Memory B cell (primary cell): ENCODE data around the gene FCER2.
"Not testable (repeated sequence)": the region's sequence is repeated elsewhere in the genome, so short reads cannot be mapped to it uniquely, and the experiment has no call there.

ENCODE experiments used
- ATAC-seq: fragments of 150-1000 bp; cut with Tn5 transposase; 2 replicates; pipeline ENCODE4 v1.10.0; 2021; ENCODE audit warnings: low read depth, mild to moderate bottlenecking, moderate library complexity
- DNase-seq, 2 donors: peaks; one replicate each; pipeline ENCODE4 v3.0.0; 2022; ENCODE audit warnings: low spot score in 2 of 2
- H3K27ac Mint-ChIP-seq: one replicate; pipeline ENCODE4 v1.8.0; 2022; ENCODE audit warnings: mild to moderate bottlenecking, moderate library complexity, mixed read lengths
- H3K27me3 Mint-ChIP-seq: one replicate; pipeline ENCODE4 v1.8.0; 2022; ENCODE audit warnings: mixed read lengths
- H3K36me3 Mint-ChIP-seq: one replicate; pipeline ENCODE4 v1.8.0; 2022; ENCODE audit warnings: mild to moderate bottlenecking, mixed read lengths
- H3K4me1 Mint-ChIP-seq: one replicate; pipeline ENCODE4 v1.8.0; 2022; ENCODE audit warnings: mixed read lengths
- H3K4me3 Mint-ChIP-seq: one replicate; pipeline ENCODE4 v1.8.0; 2022; ENCODE audit warnings: mild to moderate bottlenecking, moderate library complexity, mixed read lengths
- H3K9me3 Mint-ChIP-seq: one replicate; pipeline ENCODE4 v1.8.0; 2022; ENCODE audit warnings: mixed read lengths

The FCER2 gene

DNA sequence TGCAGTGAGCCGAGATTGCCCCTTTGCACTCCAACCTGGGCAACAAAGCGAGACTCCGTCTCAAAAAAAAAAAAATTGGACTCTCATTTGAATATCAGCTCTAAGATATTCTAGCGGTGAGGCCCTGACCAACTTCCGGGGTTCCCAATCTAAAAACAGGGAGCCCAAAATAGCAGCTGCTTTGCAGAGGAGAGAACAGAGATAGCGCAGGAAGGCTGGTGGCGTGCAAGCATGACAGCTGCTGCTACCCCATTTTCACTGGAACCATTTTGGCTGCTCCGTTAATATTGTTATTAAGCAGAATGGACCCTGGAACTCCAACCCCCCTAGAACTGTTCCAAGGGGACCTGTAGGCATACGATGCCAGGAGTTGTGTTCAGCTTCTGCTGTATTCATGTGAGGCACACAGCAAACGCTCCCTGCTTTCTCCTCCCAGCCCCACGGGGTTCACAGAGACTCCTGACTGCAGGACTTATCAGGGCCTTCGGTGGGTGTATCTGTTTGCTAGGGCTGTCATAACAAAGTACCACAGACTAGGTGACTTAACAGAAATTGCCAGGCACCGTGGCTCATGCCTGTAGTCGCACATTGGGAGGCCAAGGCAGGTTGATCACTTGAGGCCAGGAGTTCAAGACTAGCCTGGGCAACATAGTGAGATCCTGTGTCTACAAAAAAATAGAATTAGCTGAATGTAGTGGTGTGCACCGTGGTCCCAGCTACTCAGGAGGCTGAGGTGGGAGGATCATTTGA, 53.5 kb downstream of the FCER2 start:
- Mint-ChIP-seq H3K4me1 (peaks cover 11% of the 10 kb centered on the region), H3K4me3 (no peak overlapping the region), H3K9me3 (no peaks in the 10 kb centered on the region), H3K27ac (no peak overlapping the region), H3K36me3 (peaks cover 12% of the 10 kb centered on the region), H3K27me3 (no peaks in the 10 kb centered on the region)
- DNase-seq (no peak), ATAC-seq (no peak)

DNA sequence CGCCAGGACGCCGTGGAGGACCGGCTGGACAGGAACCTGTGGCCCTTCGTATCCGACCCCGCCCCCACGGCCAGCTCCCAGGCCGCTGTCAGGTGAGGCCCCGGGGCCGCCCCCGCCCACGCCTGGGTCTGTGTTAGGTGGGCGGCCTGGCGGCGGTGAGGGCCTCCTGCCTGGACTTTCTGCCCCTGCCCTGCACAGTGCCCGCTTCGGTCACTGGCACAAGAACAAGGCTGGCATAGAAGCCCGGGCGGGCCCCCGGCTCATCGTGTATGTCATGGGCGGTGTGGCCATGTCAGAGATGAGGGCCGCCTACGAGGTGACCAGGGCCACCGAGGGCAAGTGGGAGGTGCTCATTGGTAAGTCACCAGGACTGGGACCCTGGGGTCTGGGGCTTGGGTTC, 54.8 kb downstream of the FCER2 start:
- Mint-ChIP-seq H3K9me3 (no peaks in the 10 kb centered on the region), H3K36me3 (peaks cover 12% of the 10 kb centered on the region), H3K27ac (no peak overlapping the region), H3K4me1 (peaks cover 9% of the 10 kb centered on the region), H3K27me3 (no peaks in the 10 kb centered on the region), H3K4me3 (no peak overlapping the region)
- DNase-seq (no peak), ATAC-seq (no peak)

DNA sequence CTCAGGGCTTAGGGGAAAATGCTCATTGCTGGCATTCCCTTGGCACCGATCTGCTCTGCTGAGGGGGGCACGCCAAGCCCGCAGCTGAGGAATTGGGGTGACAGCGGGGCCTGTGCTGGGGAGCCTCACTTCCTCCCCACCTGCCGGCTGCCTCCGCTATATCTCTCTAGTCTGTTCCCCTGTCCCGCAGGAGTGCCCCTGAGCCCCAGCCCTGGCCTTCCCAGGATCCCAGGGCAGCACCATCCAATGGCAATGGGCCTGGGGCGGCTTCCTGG, 55.6 kb downstream of the FCER2 start:
- Mint-ChIP-seq H3K4me3 (no peak overlapping the region), H3K27me3 (no peaks in the 10 kb centered on the region)

DNA sequence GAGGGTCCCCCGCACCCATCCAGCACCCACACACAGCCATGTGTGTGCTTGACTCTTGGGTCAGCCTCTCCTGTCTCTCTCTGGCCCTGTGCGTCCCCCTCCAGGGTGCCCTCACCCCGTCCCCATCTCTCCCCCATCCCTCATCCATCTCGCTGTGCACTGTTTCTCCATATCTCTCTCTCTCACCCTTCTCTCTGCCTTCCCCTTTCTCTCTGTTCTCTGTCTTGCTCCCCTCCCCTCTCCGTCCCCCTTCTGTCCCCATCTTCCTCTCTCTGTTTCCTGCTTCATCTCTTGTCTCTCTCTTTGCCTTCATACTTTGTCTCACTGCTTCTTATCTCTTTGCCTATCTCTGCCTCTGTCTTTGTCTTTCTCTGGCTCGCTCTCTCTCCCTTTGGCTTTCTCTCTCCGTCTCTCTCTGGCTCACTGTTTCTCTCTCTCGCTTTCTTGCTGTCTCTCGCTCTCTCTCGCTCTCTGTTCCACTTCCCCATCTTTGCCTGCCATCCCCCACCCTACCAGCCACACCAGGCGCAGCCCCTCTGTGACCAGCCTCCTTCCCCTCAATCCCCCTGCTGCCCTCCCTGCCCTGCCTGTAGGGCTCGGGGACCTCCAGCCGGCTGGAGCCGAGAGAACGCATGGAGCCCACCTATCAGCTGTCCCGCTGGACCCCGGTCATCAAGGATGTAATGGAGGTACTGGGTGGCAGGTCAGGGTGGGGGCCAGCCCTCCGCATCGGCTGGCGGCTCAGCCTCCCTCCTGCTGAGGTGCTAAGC, 56.1 kb downstream of the FCER2 start:
- Mint-ChIP-seq H3K27me3 (no peaks in the 10 kb centered on the region), H3K27ac (peak overlapping the region; percentile 15), H3K9me3 (no peaks in the 10 kb centered on the region), H3K4me1 (peaks cover 7% of the 10 kb centered on the region), H3K36me3 (peaks cover 12% of the 10 kb centered on the region), H3K4me3 (no peak overlapping the region)
- DNase-seq (no peak), ATAC-seq (no peak)

More for the DNA sequence above, 55.6 kb downstream of the FCER2 start:
- DNase-seq, result no peak
- H3K4me1 Mint-ChIP-seq, result peaks cover 7% of the 10 kb centered on the region
- no peak overlapping the region for H3K27ac Mint-ChIP-seq
- no peaks in the 10 kb centered on the region for H3K9me3 Mint-ChIP-seq
- peaks cover 12% of the 10 kb centered on the region for H3K36me3 Mint-ChIP-seq
- no peak for ATAC-seq

DNA sequence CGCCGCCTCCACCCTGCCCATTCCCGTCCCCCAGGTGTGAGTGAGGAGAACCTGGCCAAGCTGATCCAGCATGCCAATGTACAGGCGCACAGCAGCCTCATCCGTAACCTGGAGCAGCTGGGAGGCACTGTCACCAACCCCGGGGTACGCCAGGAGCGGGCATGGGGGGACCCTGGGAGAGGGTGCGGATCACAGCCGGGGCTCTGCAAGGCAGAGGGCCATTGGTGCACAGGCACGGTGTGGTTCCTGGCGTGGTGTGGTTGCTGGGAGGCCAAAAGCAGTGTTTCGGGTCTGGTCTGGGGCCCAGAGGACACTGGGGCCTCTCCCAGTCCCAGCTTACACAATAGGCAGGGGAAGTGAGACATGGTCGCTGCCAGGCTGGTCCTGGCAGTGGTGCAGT, 56.8 kb downstream of the FCER2 start:
- Mint-ChIP-seq H3K9me3 (no peaks in the 10 kb centered on the region), H3K36me3 (peaks cover 15% of the 10 kb centered on the region), H3K4me1 (peaks cover 10% of the 10 kb centered on the region), H3K4me3 (no peak overlapping the region), H3K27me3 (no peaks in the 10 kb centered on the region), H3K27ac (no peak overlapping the region)
- ATAC-seq (no peak), DNase-seq (no peak)

DNA sequence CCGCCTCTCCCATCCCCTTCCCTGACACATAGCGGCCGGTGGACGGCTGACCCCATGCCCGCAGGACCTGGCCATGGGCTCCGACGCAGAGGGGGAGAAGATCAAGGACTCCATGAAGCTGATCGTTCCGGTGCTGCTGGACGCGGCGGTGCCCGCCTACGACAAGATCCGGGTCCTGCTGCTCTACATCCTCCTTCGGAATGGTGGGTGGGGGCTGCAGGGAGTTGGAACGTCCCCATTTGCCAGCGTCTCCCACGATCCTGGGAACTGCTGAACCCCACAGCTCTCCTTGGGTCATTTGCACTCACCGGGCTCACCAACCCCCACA, 57.4 kb downstream of the FCER2 start:
- Mint-ChIP-seq H3K4me1 (peaks cover 17% of the 10 kb centered on the region), H3K36me3 (peaks cover 20% of the 10 kb centered on the region), H3K9me3 (peaks cover 1% of the 10 kb centered on the region), H3K4me3 (no peak overlapping the region), H3K27me3 (no peaks in the 10 kb centered on the region), H3K27ac (no peak overlapping the region)
- DNase-seq (no peak), ATAC-seq (no peak)

DNA sequence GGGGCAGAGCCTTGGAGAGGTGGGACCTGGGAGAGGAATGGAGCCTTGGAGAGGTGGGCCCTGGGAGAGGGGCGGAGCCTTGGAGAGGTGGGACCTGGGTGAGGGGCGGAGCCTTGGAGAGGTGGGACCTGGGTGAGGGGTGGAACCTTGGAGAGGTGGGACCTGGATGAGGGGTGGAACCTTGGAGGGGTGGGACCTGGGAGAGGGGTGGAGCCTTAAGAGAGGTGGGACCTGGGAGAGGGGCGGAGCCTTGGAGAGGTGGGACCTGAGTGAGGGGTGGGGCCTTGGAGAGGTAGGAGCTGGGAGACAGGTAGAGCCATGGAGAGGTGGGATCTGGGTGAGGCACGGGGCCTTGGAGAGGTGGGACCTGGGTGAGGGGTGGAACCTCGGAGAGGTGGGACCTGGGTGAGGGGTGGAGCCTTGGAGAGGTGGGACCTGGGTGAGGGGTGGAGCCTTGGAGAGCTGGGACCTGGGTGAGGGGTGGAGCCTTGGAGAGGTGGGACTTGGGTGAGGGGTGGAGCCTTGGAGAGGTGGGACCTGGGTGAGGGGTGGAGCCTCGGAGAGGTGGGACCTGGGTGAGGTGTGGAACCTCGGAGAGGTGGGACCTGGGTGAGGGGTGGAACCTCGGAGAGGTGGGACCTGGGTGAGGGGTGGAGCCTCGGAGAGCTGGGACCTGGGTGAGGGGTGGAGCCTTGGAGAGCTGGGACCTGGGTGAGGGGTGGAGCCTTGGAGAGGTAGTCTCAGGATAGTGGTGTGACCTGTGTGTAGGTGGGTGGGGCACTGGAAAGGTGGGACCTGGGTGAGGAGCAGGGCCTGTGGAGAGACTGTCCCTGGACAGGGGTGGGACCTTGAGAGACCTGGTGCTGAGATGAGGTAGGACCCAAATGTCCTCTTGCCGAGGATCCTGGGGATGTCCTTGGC, 58.0 kb downstream of the FCER2 start:
- Mint-ChIP-seq H3K4me1 (peaks cover 19% of the 10 kb centered on the region), H3K36me3 (peaks cover 20% of the 10 kb centered on the region)
- not testable (repeated sequence) for H3K27ac Mint-ChIP-seq, DNase-seq, H3K9me3 Mint-ChIP-seq, ATAC-seq, H3K27me3 Mint-ChIP-seq, H3K4me3 Mint-ChIP-seq

DNA sequence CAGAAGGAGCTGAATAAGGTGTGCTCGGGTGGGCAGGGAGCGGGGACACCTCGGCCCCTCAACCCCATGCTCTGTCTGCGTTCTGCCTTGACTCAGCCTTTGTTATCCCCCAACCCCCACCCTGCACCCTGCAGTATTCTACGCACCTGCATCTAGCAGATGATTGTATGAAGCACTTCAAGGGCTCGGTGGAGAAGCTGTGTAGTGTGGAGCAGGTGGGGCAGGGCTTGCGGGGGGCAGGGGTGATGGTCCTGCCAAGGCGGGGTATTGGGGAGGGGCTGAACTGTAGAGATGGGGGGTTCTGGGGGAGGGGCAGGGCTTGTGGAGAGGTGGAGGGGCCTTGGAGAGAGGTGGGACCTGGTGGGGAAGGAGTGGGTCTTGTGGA, 58.9 kb downstream of the FCER2 start:
- no peak overlapping the region for H3K4me3 Mint-ChIP-seq
- H3K36me3 Mint-ChIP-seq, result peaks cover 20% of the 10 kb centered on the region
- peaks cover 1% of the 10 kb centered on the region for H3K9me3 Mint-ChIP-seq
- DNase-seq (no peak), ATAC-seq (no peak)
- H3K4me1 Mint-ChIP-seq, result peaks cover 21% of the 10 kb centered on the region
- no peaks in the 10 kb centered on the region for H3K27me3 Mint-ChIP-seq
- H3K27ac Mint-ChIP-seq, result no peak overlapping the region

DNA sequence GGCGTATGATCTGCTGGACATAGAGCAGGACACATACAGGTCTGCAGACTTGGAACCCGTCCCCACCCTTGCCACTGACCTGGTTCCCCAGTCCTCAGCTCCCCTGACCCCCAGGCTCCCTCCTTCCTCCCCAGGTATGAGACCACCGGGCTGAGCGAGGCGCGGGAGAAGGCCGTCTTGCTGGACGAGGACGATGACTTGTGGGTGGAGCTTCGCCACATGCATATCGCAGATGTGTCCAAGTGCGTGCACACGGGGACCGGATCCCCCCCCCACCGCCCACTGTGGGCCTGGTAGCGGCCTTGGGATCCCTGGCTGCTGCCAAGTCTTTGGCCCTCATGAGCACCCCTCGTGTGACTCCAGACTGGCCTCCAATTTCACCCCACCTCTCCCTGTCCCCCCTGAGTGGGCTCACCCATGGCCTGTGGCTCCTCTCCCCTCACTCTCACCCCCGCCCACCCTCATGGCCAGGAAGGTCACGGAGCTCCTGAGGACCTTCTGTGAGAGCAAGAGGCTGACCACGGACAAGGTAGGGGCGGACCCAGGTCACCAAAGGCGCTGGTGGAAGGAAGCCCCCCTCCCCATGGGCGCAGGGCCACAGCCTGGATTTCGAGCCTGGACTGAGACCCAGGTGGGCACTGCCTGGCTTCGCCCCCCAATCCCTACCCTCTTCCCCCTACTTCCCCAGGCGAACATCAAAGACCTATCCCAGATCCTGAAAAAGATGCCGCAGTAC, 59.5 kb downstream of the FCER2 start:
- Mint-ChIP-seq H3K4me3 (no peak overlapping the region), H3K4me1 (peaks cover 21% of the 10 kb centered on the region), H3K27me3 (no peaks in the 10 kb centered on the region)

DNA sequence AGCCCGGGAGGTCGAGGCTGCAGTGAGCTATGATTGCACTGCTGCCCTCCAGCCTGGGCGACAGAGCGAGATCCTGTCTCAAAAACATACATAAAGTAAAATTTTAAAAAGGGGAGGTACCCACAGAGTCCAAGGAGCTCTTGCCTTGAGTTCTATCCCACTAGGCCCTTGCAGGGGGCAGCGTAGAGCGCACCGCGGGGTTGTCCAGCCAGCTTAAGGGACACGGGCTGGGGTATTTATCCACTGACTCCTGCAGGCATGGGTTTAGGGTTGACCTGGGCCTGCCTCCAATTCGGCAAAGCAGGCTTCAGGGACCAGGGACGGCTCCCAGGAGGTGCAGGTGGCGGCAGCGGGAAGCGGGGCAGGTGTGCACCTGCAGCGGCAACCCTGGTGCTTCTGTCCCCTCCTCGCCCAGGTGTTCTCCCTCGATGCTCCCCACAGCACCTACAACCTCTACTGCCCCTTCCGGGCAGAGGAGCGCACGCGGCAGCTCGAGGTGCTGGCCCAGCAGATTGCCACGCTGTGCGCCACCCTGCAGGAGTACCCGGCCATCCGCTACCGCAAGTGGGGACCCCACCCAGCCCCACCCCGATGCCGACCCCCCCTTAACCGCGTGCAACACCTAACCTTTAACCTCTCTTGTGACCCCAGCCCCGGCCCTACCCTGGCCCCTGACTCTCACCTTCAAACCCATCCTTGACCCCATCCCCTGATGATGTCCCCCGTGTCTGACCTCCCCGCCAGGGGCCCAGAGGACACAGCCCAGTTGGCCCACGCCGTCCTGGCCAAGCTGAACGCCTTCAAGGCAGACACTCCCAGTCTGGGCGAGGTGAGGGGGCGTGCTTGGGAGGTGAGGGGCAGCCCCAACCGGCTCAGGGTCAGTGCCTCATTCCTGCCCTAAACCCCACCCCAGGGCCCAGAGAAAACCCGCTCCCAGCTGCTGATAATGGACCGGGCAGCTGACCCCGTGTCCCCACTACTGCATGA, 60.3 kb downstream of the FCER2 start:
- Mint-ChIP-seq H3K9me3 (peaks cover 1% of the 10 kb centered on the region), H3K4me3 (no peak overlapping the region), H3K36me3 (peaks cover 18% of the 10 kb centered on the region), H3K4me1 (peaks cover 25% of the 10 kb centered on the region), H3K27ac (no peak overlapping the region), H3K27me3 (no peaks in the 10 kb centered on the region)
- ATAC-seq, result no peak
- DNase-seq, result no peak

More for the DNA sequence above, 59.5 kb downstream of the FCER2 start:
- Mint-ChIP-seq H3K27ac (no peak overlapping the region), H3K9me3 (peaks cover 1% of the 10 kb centered on the region), H3K36me3 (peaks cover 18% of the 10 kb centered on the region)
- DNase-seq (no peak), ATAC-seq (no peak)

DNA sequence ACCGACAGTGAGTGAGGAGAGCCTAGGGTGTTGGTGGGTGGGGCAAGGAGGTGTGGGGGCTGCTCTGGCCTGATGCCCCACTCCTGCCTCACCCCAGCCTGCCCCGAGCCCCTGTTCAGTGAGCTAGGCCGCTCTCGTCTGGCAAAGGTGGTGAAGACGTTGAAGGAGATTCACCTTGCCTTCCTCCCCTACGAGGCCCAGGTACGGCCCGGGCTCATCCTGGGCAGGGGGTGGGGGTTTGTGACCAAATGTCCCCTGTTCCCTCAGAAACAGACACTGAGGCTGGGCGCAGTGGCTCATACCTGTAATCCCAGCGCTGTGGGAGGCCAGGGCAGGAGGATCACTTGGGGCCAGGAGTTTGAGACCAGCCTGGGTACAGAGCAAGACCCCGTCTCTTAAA, 61.1 kb downstream of the FCER2 start:
- Mint-ChIP-seq H3K36me3 (peaks cover 15% of the 10 kb centered on the region), H3K4me1 (peaks cover 27% of the 10 kb centered on the region), H3K27ac (no peak overlapping the region), H3K27me3 (no peaks in the 10 kb centered on the region), H3K4me3 (no peak overlapping the region), H3K9me3 (peaks cover 1% of the 10 kb centered on the region)
- no peak for DNase-seq
- ATAC-seq, result no peak

DNA sequence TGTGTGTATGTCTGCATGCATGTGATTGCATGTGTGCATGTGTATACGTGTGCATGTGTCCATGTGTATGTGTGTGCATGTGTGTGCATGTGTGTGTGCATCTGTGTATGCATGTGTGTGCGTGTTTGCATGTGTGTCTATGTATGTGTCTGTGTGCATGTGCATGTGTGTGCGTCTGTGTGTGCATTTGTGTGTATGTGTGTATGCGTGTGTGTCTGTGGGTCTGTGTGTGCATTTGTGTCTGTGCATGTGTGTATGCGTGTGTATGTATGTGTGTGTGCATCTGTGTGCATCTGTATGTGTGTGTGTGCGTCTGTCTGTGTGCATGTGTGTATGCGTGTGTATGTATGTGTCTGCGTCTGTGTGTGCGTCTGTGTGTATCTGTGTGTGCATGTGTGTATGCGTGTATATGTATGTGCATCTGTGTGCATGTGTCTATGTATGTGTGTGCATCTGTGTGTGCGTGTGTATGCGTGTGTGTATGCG, 62.0 kb downstream of the FCER2 start:
- DNase-seq, result no peak
- no peak for ATAC-seq
- peaks cover 1% of the 10 kb centered on the region for H3K9me3 Mint-ChIP-seq
- peaks cover 26% of the 10 kb centered on the region for H3K4me1 Mint-ChIP-seq
- no peak overlapping the region for H3K27ac Mint-ChIP-seq
- no peaks in the 10 kb centered on the region for H3K27me3 Mint-ChIP-seq
- no peak overlapping the region for H3K4me3 Mint-ChIP-seq
- H3K36me3 Mint-ChIP-seq, result peaks cover 12% of the 10 kb centered on the region
